MCF 10A (cell line): ENCODE data around the gene ALDH1B1. TPM values are rescaled to one million over a fixed set of nuclear protein-coding genes. Genes with fewer than 3 reads are reported as not detected.

Experiments used
- Bru-seq: library from RNA; stranded (reverse); fragments of 400-500 nt; gene quantifications from one replicate; lab custom pipeline; 2021; lab: Mats Ljungman, UMichigan
- BruChase-seq, 2 experiments: library from RNA; stranded (reverse); fragments of 400-500 nt; gene quantifications; one replicate each; lab custom pipeline; 2021; lab: Mats Ljungman, UMichigan
- BruUV-seq: library from RNA; stranded (reverse); fragments of 400-500 nt; replicated peaks from 2 replicates; lab custom pipeline; 2021; lab: Mats Ljungman, UMichigan
- CTCF ChIA-PET: fragments of 300-600 bp; sonication (Branson Sonifier 250); formaldehyde crosslinking; extraction: SDS; loops from one replicate; lab custom pipeline; 2021; ENCODE audit warnings: antibody characterized with exemption, inconsistent platforms; lab: Yijun Ruan, JAX
- POLR2A ChIA-PET: fragments of 300-600, 350-650 bp; sonication (Branson Sonifier 250); formaldehyde crosslinking; extraction: SDS; loops from one replicate; lab custom pipeline; 2020; ENCODE audit warnings: antibody characterized with exemption, inconsistent platforms; lab: Yijun Ruan, JAX
- DNase-seq: peaks from one replicate; pipeline ENCODE4 v3.0.0-alpha.2; 2018; ENCODE audit not compliant: unreplicated experiment
- H3K27ac Mint-ChIP-seq: one replicate; pipeline ENCODE4 v1.8.0; 2022; ENCODE audit warnings: mild to moderate bottlenecking, low read depth, mixed read lengths; ENCODE audit not compliant: unreplicated experiment
- H3K27me3 Mint-ChIP-seq: one replicate; pipeline ENCODE4 v1.8.0; 2022; ENCODE audit warnings: mixed read lengths; ENCODE audit not compliant: insufficient read depth, unreplicated experiment
- H3K36me3 Mint-ChIP-seq: one replicate; pipeline ENCODE4 v1.8.0; 2022; ENCODE audit warnings: mild to moderate bottlenecking, moderate library complexity, mixed read lengths; ENCODE audit not compliant: insufficient read depth, unreplicated experiment
- H3K4me1 Mint-ChIP-seq: one replicate; pipeline ENCODE4 v1.8.0; 2022; ENCODE audit warnings: mixed read lengths; ENCODE audit not compliant: insufficient read depth, unreplicated experiment
- H3K4me3 Mint-ChIP-seq: one replicate; pipeline ENCODE4 v1.8.0; 2022; ENCODE audit warnings: mild to moderate bottlenecking, moderate library complexity, mixed read lengths; ENCODE audit not compliant: unreplicated experiment
- H3K9me3 Mint-ChIP-seq: one replicate; pipeline ENCODE4 v1.8.0; 2022; ENCODE audit warnings: mixed read lengths; ENCODE audit not compliant: unreplicated experiment
- intact Hi-C: fragments of 100-400 bp; cut with micrococcal nuclease; formaldehyde crosslinking; loops from 2 replicates; pipeline ENCODE4 v1.14.1; 2022
- long read RNA-seq: library from polyadenylated mRNA; stranded (forward); transcript quantifications from one replicate; pipeline ENCODE4 v2.0.0, GENCODE V29; 2022
- total RNA-seq: library from RNA; stranded (reverse); gene quantifications from 2 replicates; pipeline ENCODE4 v1.2.3, GENCODE V29; 2022
- TF ChIP-seq, protein P1 (sequence below): fragments of 200-600 bp; IDR thresholded peaks from one replicate; pipeline ENCODE4 v1.8.0; 2022; ENCODE audit warnings: antibody characterized with exemption, mild to moderate bottlenecking; ENCODE audit not compliant: unreplicated experiment

Gene ALDH1B1
- 17.5 and 26.2 TPM in 2 replicates for total RNA-seq
- Bru-seq, nascent RNA: percentile 64 among the genes with signal in this experiment
- BruChase-seq, experiment 1, labeled RNA remaining after a 6-hour chase: percentile 82 among the genes with signal in this experiment
- percentile 79 among the genes with signal in this experiment for BruChase-seq, experiment 2, labeled RNA remaining after a 2-hour chase
- long read RNA-seq, transcript ALDH1B1-201 (2 exons, 3,066 nt): major isoform, 82 of 90 reads
- long read RNA-seq, partial matches to known transcripts: 0 of 90 reads
- long read RNA-seq, other reads (novel, unspliced or antisense): 4 of 90 reads

DNA sequence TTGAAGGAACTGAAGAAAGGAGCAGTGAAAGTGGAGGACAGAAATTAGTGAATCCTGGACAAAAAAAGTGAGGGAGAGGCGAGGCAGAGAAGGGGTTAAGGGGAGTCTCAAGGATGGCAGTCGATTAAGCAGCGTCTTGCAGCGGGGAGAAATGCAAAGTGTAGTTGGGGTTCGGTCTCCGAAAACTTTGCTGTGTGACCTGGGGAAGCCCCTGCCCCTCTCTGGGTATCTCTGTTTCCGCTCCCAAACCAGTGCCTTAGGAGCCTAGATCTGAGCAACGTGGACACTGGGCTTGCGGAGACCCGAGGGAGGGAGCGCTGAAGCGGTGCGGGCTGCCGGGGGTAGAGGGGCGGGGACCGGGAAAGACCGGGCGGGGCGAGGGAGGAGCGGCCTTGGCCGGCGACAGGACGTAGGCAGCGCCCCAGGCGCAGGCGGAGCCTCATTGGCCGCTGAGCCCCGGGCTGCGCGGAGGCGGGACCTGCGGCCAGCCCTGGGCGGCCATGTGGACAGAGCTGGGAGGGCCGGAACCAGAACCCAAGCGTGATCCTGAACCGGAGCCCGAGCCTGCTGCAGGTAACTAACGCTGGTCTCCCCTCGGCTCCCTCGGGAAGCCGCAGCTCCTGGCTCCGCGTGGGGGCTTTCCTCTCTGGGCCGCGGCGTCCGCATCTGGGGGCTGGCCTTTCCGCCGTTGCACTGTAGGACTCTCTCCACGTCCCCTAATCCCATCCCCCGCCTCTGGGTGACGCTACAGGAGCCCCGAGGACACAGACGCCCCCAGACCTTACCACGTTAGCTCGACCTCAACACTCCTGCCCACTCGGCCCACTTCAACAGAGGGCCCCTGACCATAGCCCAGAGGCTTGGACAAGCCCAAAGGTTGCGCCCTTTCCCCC, at the start of gene ALDH1B1:
Gene ALDH1B1 (plus strand): TSS at position 468 of the 893 bp plus-strand sequence. CDS start 3,047 bp downstream, outside the sequence.
- no TSS peak for BruUV-seq
- peaks cover 17% of the 10 kb centered on the region for H3K4me1 Mint-ChIP-seq
- CTCF ChIA-PET: interaction anchor here (0.6 to 1.7 kb wide), 7 partner anchors 15 to 588 kb away, joined by 3 to 6 read pairs (median 4); partner anchors contain the start of gene ANKRD18A
- H3K27ac Mint-ChIP-seq: peak within 1 kb of the TSS; percentile 93
- H3K27me3 Mint-ChIP-seq: no peaks in the 10 kb centered on the region
- TF ChIP-seq, protein P1, sequence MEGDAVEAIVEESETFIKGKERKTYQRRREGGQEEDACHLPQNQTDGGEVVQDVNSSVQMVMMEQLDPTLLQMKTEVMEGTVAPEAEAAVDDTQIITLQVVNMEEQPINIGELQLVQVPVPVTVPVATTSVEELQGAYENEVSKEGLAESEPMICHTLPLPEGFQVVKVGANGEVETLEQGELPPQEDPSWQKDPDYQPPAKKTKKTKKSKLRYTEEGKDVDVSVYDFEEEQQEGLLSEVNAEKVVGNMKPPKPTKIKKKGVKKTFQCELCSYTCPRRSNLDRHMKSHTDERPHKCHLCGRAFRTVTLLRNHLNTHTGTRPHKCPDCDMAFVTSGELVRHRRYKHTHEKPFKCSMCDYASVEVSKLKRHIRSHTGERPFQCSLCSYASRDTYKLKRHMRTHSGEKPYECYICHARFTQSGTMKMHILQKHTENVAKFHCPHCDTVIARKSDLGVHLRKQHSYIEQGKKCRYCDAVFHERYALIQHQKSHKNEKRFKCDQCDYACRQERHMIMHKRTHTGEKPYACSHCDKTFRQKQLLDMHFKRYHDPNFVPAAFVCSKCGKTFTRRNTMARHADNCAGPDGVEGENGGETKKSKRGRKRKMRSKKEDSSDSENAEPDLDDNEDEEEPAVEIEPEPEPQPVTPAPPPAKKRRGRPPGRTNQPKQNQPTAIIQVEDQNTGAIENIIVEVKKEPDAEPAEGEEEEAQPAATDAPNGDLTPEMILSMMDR: no peak
- peak; percentile 84 for DNase-seq
- intact Hi-C loops: no loop called here
- POLR2A ChIA-PET: interaction anchor here (0.6 to 1.4 kb wide), 8 partner anchors 8 to 800 kb away, joined by 3 to 6 read pairs (median 3); partner anchors contain the start of genes EXOSC3 and TOMM5
- H3K9me3 Mint-ChIP-seq: no peaks in the 10 kb centered on the region
- peaks cover 28% of the 10 kb centered on the region for H3K36me3 Mint-ChIP-seq
- peak within 1 kb of the TSS; percentile 97 for H3K4me3 Mint-ChIP-seq

DNA sequence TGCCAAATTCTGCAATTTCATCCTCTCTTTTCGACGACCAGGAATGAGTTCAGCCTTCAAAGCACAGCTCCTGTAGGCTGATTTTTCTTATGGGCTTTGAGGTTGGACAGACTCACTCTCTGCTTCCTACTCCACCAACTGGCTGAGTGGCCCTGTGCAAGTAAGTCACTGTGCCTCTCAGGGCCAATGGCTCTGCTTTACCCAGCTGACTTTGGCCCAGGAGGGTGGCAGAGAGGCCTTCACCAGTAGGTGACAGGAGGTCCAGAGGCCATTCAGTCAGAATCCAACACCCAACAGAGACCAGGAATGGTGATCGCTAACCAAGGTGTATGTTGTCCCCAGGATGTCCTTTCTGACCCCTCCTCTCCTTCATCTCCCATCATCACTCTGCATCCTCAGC, 49.5 kb upstream of the ALDH1B1 start:
- intact Hi-C loops: no loop called here
- Mint-ChIP-seq H3K4me3 (no peak overlapping the region), H3K27me3 (peaks cover 29% of the 10 kb centered on the region), H3K36me3 (no peaks in the 10 kb centered on the region), H3K4me1 (no peaks in the 10 kb centered on the region), H3K27ac (no peak overlapping the region), H3K9me3 (no peaks in the 10 kb centered on the region)
- no TSS peak for BruUV-seq
- CTCF ChIA-PET: interaction anchor here (0.7 to 1.6 kb wide), 2 partner anchors 9 to 50 kb away, joined by 3 to 4 read pairs; partner anchors contain the start of gene ALDH1B1
- DNase-seq: no peak
- TF ChIP-seq, protein P1: no peak
- POLR2A ChIA-PET: no interaction called here

DNA sequence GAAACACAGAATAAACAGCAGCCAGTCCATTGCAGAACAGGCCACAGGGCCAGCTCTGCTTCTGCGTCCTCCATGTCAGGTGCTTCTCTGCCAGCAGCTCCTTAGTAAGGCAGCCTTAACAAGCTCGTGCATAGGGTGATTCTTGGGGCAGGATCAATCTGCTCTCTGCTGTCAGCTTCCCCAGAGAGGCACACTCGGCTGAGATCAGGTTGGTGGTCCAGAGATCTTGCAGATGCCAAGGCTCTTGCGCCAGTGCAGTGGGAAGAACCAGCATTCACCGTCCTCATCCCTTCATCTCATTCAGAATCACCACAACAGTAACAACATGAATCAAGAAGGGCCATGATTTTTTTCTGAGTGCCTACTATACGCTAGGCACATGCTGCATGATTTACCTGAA, 49.0 kb upstream of the ALDH1B1 start:
- BruUV-seq: no TSS peak
- Mint-ChIP-seq H3K36me3 (no peaks in the 10 kb centered on the region), H3K9me3 (no peaks in the 10 kb centered on the region), H3K4me3 (no peak overlapping the region), H3K27me3 (peaks cover 34% of the 10 kb centered on the region), H3K4me1 (no peaks in the 10 kb centered on the region), H3K27ac (no peak overlapping the region)
- POLR2A ChIA-PET: no interaction called here
- CTCF ChIA-PET: interaction anchor here (0.7 to 1.6 kb wide), 3 partner anchors 10 to 429 kb away, joined by 3 to 4 read pairs (median 3); partner anchors contain the start of gene ALDH1B1
- intact Hi-C loops: no loop called here
- TF ChIP-seq, protein P1: no peak
- no peak for DNase-seq
